HEK293 (cell line): Measurements from ENCODE around the gene ZNF197.

Experiments
- FEZF1 ChIP-seq: fragments of 450-650 bp; formaldehyde crosslinking; IDR thresholded peaks from 2 replicates; pipeline ENCODE4 v1.5.1; 2016; ENCODE audit warnings: missing biosample characterization, missing genetic modification characterization
- ZFP37 ChIP-seq: fragments of 450-650 bp; formaldehyde crosslinking; IDR thresholded peaks from 2 replicates; pipeline ENCODE4 v1.5.1; 2016; ENCODE audit warnings: missing biosample characterization, missing genetic modification characterization
- ZNF223 ChIP-seq: fragments of 450-650 bp; formaldehyde crosslinking; IDR thresholded peaks from 2 replicates; pipeline ENCODE4 v1.5.1; 2016; ENCODE audit warnings: missing biosample characterization, missing genetic modification characterization
- ZNF24 ChIP-seq: fragments of 450-650 bp; formaldehyde crosslinking; IDR thresholded peaks from 2 replicates; pipeline ENCODE4 v1.5.1; 2016; ENCODE audit warnings: missing biosample characterization, missing genetic modification characterization
- ZNF610 ChIP-seq: fragments of 450-650 bp; formaldehyde crosslinking; IDR thresholded peaks from 2 replicates; pipeline ENCODE4 v1.5.1; 2016; ENCODE audit warnings: missing biosample characterization, missing genetic modification characterization, borderline replicate concordance
- ZNF621 ChIP-seq: fragments of 450-650 bp; formaldehyde crosslinking; IDR thresholded peaks from 2 replicates; pipeline ENCODE4 v1.5.1; 2017; ENCODE audit warnings: missing biosample characterization, missing genetic modification characterization
- ZNF623 ChIP-seq: fragments of 450-650 bp; formaldehyde crosslinking; IDR thresholded peaks from 2 replicates; pipeline ENCODE4 v1.5.1; 2016; ENCODE audit warnings: missing biosample characterization, missing genetic modification characterization
- ZNF660 ChIP-seq: fragments of 450-650 bp; IDR thresholded peaks from 2 replicates; pipeline ENCODE4 v1.5.1; 2018; ENCODE audit warnings: missing biosample characterization, mild to moderate bottlenecking, missing genetic modification characterization
- ZNF785 ChIP-seq: fragments of 450-650 bp; formaldehyde crosslinking; IDR thresholded peaks from 2 replicates; pipeline ENCODE4 v1.5.1; 2016; ENCODE audit warnings: missing biosample characterization, missing genetic modification characterization
- TF ChIP-seq, protein P1 (sequence below): fragments of 450-650 bp; formaldehyde crosslinking; IDR thresholded peaks from 2 replicates; pipeline ENCODE4 v1.5.1; 2017; ENCODE audit warnings: missing biosample characterization, mild to moderate bottlenecking, missing genetic modification characterization, moderate library complexity
- TF ChIP-seq, protein P2 (sequence below): fragments of 450-650 bp; formaldehyde crosslinking; IDR thresholded peaks from 2 replicates; pipeline ENCODE4 v1.5.1; 2016; ENCODE audit warnings: missing biosample characterization, missing genetic modification characterization
- TF ChIP-seq, protein P3 (sequence below): fragments of 450-650 bp; formaldehyde crosslinking; IDR thresholded peaks from 2 replicates; pipeline ENCODE4 v1.5.1; 2016; ENCODE audit warnings: missing biosample characterization, missing genetic modification characterization
- TF ChIP-seq, protein P4 (sequence below): fragments of 450-650 bp; formaldehyde crosslinking; IDR thresholded peaks from 2 replicates; pipeline ENCODE4 v1.5.1; 2016; ENCODE audit warnings: missing biosample characterization, missing genetic modification characterization, low read depth
- TF ChIP-seq, protein P5 (sequence below): fragments of 450-650 bp; formaldehyde crosslinking; IDR thresholded peaks from 2 replicates; pipeline ENCODE4 v1.5.1; 2016; ENCODE audit warnings: missing biosample characterization, missing genetic modification characterization

DNA sequence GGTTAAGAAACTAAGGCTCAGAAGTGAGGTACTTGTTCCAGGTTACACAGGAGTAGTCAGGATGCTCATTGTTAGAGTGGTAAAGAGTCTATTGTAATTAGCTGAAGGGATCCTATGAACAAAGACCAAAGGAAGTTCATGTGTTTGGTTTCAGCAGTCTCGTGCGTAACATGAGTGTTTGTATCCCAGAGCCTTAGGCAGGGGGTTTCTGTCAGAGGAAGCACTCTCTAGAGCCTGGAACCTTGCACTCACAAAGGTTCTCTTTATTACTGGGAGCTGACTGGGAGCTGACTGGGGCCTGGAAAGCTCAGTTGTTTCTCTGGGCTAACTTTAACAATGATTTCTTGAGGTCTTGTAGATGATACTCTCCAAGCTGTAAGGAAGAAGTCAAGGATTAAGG lies 3.9 kb downstream of the ZNF197 start:
- TF ChIP-seq ZNF660 (no peak), ZFP37 (tag by site-specific recombination) (no peak), ZNF610 (tag by site-specific recombination) (no peak), ZNF785 (tag by site-specific recombination) (no peak), ZNF24 (tag by site-specific recombination) (no peak), ZNF223 (tag by site-specific recombination) (no peak), FEZF1 (no peak), ZNF621 (tag by site-specific recombination) (no peak), ZNF623 (tag by site-specific recombination) (no peak)
- TF ChIP-seq, protein P1, sequence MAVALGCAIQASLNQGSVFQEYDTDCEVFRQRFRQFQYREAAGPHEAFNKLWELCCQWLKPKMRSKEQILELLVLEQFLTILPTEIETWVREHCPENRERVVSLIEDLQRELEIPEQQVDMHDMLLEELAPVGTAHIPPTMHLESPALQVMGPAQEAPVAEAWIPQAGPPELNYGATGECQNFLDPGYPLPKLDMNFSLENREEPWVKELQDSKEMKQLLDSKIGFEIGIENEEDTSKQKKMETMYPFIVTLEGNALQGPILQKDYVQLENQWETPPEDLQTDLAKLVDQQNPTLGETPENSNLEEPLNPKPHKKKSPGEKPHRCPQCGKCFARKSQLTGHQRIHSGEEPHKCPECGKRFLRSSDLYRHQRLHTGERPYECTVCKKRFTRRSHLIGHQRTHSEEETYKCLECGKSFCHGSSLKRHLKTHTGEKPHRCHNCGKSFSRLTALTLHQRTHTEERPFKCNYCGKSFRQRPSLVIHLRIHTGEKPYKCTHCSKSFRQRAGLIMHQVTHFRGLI (tag by site-specific recombination), result no peak
- TF ChIP-seq, protein P2, sequence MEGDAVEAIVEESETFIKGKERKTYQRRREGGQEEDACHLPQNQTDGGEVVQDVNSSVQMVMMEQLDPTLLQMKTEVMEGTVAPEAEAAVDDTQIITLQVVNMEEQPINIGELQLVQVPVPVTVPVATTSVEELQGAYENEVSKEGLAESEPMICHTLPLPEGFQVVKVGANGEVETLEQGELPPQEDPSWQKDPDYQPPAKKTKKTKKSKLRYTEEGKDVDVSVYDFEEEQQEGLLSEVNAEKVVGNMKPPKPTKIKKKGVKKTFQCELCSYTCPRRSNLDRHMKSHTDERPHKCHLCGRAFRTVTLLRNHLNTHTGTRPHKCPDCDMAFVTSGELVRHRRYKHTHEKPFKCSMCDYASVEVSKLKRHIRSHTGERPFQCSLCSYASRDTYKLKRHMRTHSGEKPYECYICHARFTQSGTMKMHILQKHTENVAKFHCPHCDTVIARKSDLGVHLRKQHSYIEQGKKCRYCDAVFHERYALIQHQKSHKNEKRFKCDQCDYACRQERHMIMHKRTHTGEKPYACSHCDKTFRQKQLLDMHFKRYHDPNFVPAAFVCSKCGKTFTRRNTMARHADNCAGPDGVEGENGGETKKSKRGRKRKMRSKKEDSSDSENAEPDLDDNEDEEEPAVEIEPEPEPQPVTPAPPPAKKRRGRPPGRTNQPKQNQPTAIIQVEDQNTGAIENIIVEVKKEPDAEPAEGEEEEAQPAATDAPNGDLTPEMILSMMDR (tag by site-specific recombination), result no peak
- TF ChIP-seq, protein P3, sequence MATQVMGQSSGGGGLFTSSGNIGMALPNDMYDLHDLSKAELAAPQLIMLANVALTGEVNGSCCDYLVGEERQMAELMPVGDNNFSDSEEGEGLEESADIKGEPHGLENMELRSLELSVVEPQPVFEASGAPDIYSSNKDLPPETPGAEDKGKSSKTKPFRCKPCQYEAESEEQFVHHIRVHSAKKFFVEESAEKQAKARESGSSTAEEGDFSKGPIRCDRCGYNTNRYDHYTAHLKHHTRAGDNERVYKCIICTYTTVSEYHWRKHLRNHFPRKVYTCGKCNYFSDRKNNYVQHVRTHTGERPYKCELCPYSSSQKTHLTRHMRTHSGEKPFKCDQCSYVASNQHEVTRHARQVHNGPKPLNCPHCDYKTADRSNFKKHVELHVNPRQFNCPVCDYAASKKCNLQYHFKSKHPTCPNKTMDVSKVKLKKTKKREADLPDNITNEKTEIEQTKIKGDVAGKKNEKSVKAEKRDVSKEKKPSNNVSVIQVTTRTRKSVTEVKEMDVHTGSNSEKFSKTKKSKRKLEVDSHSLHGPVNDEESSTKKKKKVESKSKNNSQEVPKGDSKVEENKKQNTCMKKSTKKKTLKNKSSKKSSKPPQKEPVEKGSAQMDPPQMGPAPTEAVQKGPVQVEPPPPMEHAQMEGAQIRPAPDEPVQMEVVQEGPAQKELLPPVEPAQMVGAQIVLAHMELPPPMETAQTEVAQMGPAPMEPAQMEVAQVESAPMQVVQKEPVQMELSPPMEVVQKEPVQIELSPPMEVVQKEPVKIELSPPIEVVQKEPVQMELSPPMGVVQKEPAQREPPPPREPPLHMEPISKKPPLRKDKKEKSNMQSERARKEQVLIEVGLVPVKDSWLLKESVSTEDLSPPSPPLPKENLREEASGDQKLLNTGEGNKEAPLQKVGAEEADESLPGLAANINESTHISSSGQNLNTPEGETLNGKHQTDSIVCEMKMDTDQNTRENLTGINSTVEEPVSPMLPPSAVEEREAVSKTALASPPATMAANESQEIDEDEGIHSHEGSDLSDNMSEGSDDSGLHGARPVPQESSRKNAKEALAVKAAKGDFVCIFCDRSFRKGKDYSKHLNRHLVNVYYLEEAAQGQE (tag by site-specific recombination), result no peak
- TF ChIP-seq, protein P4, sequence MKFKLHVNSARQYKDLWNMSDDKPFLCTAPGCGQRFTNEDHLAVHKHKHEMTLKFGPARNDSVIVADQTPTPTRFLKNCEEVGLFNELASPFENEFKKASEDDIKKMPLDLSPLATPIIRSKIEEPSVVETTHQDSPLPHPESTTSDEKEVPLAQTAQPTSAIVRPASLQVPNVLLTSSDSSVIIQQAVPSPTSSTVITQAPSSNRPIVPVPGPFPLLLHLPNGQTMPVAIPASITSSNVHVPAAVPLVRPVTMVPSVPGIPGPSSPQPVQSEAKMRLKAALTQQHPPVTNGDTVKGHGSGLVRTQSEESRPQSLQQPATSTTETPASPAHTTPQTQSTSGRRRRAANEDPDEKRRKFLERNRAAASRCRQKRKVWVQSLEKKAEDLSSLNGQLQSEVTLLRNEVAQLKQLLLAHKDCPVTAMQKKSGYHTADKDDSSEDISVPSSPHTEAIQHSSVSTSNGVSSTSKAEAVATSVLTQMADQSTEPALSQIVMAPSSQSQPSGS (tag by site-specific recombination), result no peak
- TF ChIP-seq, protein P5, sequence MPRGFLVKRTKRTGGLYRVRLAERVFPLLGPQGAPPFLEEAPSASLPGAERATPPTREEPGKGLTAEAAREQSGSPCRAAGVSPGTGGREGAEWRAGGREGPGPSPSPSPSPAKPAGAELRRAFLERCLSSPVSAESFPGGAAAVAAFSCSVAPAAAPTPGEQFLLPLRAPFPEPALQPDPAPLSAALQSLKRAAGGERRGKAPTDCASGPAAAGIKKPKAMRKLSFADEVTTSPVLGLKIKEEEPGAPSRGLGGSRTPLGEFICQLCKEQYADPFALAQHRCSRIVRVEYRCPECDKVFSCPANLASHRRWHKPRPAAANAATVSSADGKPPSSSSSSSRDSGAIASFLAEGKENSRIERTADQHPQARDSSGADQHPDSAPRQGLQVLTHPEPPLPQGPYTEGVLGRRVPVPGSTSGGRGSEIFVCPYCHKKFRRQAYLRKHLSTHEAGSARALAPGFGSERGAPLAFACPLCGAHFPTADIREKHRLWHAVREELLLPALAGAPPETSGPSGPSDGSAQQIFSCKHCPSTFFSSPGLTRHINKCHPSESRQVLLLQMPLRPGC, result no peak
